Measurements from ENCODE around the gene TRMT61B.

Gene TRMT61B

DNA sequence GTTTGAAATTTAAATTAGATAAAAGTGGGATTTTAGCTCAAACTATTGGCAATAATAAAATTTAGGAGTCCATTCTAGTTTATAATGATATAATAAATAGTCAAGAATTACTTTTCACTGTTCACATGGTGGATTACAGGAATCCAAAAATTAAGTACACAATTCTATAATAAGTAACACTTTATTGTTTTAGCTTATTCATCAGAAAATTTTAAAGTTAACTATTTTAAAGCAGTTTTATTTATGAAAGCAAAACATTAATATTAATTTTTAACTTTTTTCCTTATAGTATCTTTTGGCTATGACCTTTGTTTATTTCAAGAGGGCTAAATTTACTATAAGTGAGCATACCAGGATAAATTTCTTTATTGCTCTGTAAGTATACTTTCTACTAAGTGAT, 48.1 kb downstream of the TRMT61B start:
- TF ChIP-seq, protein P1, sequence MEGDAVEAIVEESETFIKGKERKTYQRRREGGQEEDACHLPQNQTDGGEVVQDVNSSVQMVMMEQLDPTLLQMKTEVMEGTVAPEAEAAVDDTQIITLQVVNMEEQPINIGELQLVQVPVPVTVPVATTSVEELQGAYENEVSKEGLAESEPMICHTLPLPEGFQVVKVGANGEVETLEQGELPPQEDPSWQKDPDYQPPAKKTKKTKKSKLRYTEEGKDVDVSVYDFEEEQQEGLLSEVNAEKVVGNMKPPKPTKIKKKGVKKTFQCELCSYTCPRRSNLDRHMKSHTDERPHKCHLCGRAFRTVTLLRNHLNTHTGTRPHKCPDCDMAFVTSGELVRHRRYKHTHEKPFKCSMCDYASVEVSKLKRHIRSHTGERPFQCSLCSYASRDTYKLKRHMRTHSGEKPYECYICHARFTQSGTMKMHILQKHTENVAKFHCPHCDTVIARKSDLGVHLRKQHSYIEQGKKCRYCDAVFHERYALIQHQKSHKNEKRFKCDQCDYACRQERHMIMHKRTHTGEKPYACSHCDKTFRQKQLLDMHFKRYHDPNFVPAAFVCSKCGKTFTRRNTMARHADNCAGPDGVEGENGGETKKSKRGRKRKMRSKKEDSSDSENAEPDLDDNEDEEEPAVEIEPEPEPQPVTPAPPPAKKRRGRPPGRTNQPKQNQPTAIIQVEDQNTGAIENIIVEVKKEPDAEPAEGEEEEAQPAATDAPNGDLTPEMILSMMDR (IDR thresholded peaks at IDR 0.05; ENCODE audit: borderline replicate concordance, control extremely low read depth, extremely low read depth, insufficient read depth, missing control alignments), result no peak
- no peak for DNase-seq (ENCODE audit: low spot score)
- in situ Hi-C loops (cut with MboI; ENCODE audit: low sequenced_read_pairs, unreplicated experiment), result loop anchor here (25.0 kb wide), 1 partner anchor 365 kb away; no protein-coding TSS in a partner anchor

DNA sequence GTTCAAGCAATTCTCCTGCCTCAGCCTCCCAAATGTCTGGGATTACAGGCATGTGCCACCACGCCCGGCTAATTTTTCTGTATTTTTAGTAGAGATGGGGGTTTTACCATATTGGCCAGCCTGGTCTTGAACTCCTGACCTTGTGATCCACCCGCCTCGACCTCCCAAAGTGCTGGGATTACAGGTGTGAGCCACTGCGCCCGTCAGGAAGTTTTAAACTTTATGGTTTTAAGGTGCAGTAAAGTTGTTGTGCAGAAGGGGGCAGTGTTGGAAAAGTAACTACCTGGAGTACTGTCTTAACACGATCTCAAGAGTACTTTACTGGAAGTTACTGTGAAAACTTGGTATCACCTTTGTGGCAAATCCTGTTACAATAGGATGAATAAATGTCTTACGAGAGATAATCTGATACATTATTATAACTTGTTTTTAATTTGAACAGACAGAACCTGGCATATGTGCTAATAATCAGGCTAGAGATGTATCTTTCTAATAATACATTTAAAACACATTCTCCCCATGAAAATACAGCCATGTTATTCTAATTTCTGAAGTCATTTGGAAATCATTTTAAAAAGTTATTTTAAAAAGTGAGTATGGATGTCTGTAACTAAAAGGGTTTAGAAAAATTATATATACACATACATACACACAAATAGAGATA, 48.7 kb downstream of the TRMT61B start:
- in situ Hi-C loops (cut with MboI; ENCODE audit: low sequenced_read_pairs, unreplicated experiment), result loop anchor here (25.0 kb wide), 1 partner anchor 366 kb away; no protein-coding TSS in a partner anchor
- peak; percentile 46 for DNase-seq (ENCODE audit: low spot score)
- TF ChIP-seq, protein P1 (IDR thresholded peaks at IDR 0.05; ENCODE audit: borderline replicate concordance, control extremely low read depth, extremely low read depth, insufficient read depth, missing control alignments), result peak; percentile 70

DNA sequence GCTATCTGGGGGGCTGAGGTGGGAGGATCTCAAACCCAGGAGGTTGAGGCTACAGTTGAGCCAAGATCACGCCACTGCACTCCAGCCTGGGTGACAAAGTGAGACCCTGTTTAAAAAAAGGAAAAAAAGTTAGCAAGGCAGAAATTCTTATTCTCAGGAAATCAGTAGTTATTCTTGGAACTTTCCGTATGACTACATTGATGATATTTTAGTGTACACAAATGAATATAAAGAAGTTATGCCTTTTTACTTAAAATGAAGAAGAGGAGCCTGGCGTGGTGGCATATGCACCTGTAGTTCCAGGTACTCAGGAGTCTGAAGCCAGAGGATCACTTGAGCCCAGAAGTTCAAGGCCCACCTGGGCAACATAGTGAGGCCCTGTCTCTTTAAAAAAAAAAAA, 52.1 kb downstream of the TRMT61B start:
- TF ChIP-seq, protein P1 (IDR thresholded peaks at IDR 0.05; ENCODE audit: borderline replicate concordance, control extremely low read depth, extremely low read depth, insufficient read depth, missing control alignments), result no peak
- in situ Hi-C loops (cut with MboI; ENCODE audit: low sequenced_read_pairs, unreplicated experiment), result loop anchor here (25.0 kb wide), 1 partner anchor 369 kb away; no protein-coding TSS in a partner anchor
- DNase-seq (ENCODE audit: low spot score), result no peak

DNA sequence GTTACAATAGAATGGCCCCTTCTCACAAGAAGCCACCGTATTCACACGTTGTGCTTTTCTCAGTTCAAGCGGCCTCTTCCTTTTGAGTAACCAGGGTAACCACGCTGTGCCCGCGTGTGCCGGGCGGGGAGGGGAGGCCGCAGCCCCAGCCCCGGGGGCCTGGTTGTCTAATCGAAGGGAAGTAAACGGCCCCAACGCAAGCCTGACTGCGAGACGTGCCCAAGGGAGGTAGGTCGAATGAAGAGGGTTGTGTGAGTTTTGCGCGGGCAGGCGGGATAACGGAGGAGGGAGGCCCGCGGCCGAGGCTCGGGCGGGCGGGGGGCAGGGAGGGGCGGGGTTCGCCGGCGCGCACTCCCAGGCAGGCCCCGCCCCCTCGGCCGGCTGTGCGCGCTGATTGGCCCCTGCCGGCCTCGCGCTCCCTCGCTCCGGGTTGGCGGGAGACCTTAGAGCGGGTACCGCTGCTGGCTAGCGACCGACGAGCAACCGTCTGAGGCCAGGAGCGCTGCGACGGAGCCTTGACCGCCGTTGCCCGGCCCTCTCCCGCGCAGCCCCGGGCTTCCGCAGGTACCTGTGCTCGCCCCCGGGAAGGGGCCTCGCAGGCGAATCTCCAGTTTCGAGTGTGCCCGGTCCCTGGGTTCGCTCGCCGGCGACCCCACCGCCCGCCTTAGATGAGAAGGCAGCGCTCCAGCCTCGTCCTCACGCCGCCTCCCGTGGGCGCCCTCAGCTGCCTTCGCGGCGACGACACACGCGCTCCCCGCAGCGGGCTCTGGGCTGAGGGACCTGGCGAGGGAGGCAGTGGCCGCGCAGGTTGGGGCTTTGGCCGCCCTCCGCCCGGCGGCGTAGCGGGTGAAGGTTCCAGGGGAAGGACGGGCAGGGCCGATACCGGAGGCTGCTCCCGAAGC, 59.5 kb downstream of the TRMT61B start, which contains the start of gene SPDYA:
Gene SPDYA (plus strand): TSS at position 451 of the 902 bp plus-strand sequence. CDS start 5,181 bp downstream, outside the sequence.
- DNase-seq (ENCODE audit: low spot score), result peak; percentile 90

DNA sequence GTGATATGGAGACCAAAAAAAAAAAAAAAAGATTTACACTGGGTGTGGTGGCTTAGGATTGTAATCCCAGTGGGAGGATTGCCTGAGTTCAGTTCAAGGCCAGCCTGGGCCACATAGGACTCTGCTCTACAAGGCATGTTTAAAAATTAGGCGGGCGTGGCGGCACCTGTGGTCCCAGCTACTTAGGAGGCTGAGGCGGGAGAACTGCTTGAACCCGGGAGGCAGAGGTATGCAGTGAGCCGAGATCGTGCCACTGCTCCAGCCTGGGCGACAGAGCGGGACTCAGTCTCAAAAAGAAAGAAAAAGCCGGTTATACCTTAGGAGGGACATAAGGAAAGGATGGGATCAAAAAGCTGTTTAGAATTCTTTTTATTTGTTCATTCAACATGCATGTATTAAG, 60.2 kb downstream of the TRMT61B start:
- no peak for DNase-seq (ENCODE audit: low spot score)
- TF ChIP-seq, protein P1 (IDR thresholded peaks at IDR 0.05; ENCODE audit: borderline replicate concordance, control extremely low read depth, extremely low read depth, insufficient read depth, missing control alignments), result no peak
- in situ Hi-C loops (cut with MboI; ENCODE audit: low sequenced_read_pairs, unreplicated experiment), result loop anchor here (25.0 kb wide), 1 partner anchor 377 kb away; no protein-coding TSS in a partner anchor

More for the DNA sequence above, 59.5 kb downstream of the TRMT61B start, which contains the start of gene SPDYA:
- TF ChIP-seq, protein P1 (IDR thresholded peaks at IDR 0.05; ENCODE audit: borderline replicate concordance, control extremely low read depth, extremely low read depth, insufficient read depth, missing control alignments), result no peak
- in situ Hi-C loops (cut with MboI; ENCODE audit: low sequenced_read_pairs, unreplicated experiment), result loop anchor here (25.0 kb wide), 1 partner anchor 377 kb away; no protein-coding TSS in a partner anchor

DNA sequence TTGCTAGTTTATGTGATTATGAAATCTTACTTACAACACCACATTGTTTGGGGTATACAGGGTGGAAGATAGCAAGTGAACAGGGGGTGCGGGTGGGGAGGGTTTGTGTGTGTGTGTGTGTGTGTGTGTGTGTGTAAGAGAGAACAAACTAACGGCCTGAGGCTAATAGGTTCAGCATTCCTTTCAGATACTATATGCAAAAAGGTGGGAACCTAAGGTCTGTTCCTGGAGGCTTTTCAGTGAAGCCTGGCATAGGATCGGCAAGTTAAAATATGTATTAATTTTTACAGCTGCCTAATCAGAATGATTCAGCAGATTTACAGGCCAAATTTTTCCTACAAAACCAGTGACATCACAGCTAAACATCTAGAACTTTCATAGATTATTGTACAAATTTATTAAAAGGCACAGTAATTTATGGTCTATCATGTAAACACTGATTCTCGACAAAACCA, 67.1 kb downstream of the TRMT61B start:
- no peak for DNase-seq (ENCODE audit: low spot score)
- in situ Hi-C loops (cut with MboI; ENCODE audit: low sequenced_read_pairs, unreplicated experiment), result loop anchor here (25.0 kb wide), 1 partner anchor 384 kb away; no protein-coding TSS in a partner anchor

More for the DNA sequence above, 67.1 kb downstream of the TRMT61B start:
- TF ChIP-seq, protein P1 (IDR thresholded peaks at IDR 0.05; ENCODE audit: borderline replicate concordance, control extremely low read depth, extremely low read depth, insufficient read depth, missing control alignments), result no peak

All from GM13976 (cell line).